ENCODE data around the gene TMEM219. TPM values are rescaled to one million over a fixed set of nuclear protein-coding genes. Genes with fewer than 3 reads are reported as not detected.

TMEM219 gene
- polyA plus RNA-seq, 1 of the 3 experiments (the other 2 are of a cell fraction), result 101 TPM

GRCh38 chr16:29940656-29941055, 21.2 kb upstream of the TMEM219 start:
- TF ChIP-seq RFX5 (IDR thresholded peaks at IDR 0.05; ENCODE audit: low read length) (no peak), YY1 (IDR thresholded peaks at IDR 0.05; ENCODE audit: low read depth) (no peak), RCOR1 (IDR thresholded peaks at IDR 0.05; ENCODE audit: low read length) (no peak), ELF1 (IDR thresholded peaks at IDR 0.05) (no peak), MEF2A (IDR thresholded peaks at IDR 0.05; ENCODE audit: borderline replicate concordance, low read depth) (no peak), NFIC (IDR thresholded peaks at IDR 0.05; ENCODE audit: borderline replicate concordance) (no peak), TEAD4 (IDR thresholded peaks at IDR 0.05; ENCODE audit: borderline replicate concordance, insufficient read depth) (no peak), RAD21 (IDR thresholded peaks at IDR 0.05; ENCODE audit: low read length) (no peak), JUND (IDR thresholded peaks at IDR 0.05) (no peak), RXRA (IDR thresholded peaks at IDR 0.05; ENCODE audit: borderline replicate concordance, low read depth) (no peak), GABPA (IDR thresholded peaks at IDR 0.05; ENCODE audit: low read depth) (no peak), CHD2 (IDR thresholded peaks at IDR 0.05; ENCODE audit: low read length, partially characterized antibody) (no peak), EP300 (IDR thresholded peaks at IDR 0.05; ENCODE audit: borderline replicate concordance in 1 of 2, low read depth in 1 of 2, low read length in 1 of 2) (no peak), NRF1 (IDR thresholded peaks at IDR 0.05; ENCODE audit: low read depth, low read length) (no peak), USF2 (IDR thresholded peaks at IDR 0.05; ENCODE audit: borderline replicate concordance, low read depth, low read length) (no peak), SIN3A (IDR thresholded peaks at IDR 0.05; ENCODE audit: borderline replicate concordance, low read depth, low read length) (no peak)
- TF ChIP-seq, protein P1, sequence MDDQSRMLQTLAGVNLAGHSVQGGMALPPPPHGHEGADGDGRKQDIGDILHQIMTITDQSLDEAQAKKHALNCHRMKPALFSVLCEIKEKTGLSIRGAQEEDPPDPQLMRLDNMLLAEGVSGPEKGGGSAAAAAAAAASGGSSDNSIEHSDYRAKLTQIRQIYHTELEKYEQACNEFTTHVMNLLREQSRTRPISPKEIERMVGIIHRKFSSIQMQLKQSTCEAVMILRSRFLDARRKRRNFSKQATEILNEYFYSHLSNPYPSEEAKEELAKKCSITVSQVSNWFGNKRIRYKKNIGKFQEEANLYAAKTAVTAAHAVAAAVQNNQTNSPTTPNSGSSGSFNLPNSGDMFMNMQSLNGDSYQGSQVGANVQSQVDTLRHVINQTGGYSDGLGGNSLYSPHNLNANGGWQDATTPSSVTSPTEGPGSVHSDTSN (IDR thresholded peaks at IDR 0.05), result no peak
- TF ChIP-seq, protein P2, sequence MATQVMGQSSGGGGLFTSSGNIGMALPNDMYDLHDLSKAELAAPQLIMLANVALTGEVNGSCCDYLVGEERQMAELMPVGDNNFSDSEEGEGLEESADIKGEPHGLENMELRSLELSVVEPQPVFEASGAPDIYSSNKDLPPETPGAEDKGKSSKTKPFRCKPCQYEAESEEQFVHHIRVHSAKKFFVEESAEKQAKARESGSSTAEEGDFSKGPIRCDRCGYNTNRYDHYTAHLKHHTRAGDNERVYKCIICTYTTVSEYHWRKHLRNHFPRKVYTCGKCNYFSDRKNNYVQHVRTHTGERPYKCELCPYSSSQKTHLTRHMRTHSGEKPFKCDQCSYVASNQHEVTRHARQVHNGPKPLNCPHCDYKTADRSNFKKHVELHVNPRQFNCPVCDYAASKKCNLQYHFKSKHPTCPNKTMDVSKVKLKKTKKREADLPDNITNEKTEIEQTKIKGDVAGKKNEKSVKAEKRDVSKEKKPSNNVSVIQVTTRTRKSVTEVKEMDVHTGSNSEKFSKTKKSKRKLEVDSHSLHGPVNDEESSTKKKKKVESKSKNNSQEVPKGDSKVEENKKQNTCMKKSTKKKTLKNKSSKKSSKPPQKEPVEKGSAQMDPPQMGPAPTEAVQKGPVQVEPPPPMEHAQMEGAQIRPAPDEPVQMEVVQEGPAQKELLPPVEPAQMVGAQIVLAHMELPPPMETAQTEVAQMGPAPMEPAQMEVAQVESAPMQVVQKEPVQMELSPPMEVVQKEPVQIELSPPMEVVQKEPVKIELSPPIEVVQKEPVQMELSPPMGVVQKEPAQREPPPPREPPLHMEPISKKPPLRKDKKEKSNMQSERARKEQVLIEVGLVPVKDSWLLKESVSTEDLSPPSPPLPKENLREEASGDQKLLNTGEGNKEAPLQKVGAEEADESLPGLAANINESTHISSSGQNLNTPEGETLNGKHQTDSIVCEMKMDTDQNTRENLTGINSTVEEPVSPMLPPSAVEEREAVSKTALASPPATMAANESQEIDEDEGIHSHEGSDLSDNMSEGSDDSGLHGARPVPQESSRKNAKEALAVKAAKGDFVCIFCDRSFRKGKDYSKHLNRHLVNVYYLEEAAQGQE (IDR thresholded peaks at IDR 0.05; ENCODE audit: low read depth, low read length), result no peak
- TF ChIP-seq, protein P3, sequence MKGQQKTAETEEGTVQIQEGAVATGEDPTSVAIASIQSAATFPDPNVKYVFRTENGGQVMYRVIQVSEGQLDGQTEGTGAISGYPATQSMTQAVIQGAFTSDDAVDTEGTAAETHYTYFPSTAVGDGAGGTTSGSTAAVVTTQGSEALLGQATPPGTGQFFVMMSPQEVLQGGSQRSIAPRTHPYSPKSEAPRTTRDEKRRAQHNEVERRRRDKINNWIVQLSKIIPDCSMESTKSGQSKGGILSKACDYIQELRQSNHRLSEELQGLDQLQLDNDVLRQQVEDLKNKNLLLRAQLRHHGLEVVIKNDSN (IDR thresholded peaks at IDR 0.05; ENCODE audit: borderline replicate concordance, low read depth), result no peak
- TF ChIP-seq, protein P4, sequence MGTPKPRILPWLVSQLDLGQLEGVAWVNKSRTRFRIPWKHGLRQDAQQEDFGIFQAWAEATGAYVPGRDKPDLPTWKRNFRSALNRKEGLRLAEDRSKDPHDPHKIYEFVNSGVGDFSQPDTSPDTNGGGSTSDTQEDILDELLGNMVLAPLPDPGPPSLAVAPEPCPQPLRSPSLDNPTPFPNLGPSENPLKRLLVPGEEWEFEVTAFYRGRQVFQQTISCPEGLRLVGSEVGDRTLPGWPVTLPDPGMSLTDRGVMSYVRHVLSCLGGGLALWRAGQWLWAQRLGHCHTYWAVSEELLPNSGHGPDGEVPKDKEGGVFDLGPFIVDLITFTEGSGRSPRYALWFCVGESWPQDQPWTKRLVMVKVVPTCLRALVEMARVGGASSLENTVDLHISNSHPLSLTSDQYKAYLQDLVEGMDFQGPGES (IDR thresholded peaks at IDR 0.05; ENCODE audit: low read depth, low read length), result no peak
- POLR2A ChIA-PET, result no interaction called here
- no peak overlapping the region for H3K27ac ChIP-seq (ENCODE audit: low read depth in 2 of 2, low read length in 1 of 2)
- H3K36me3 ChIP-seq (replicated peaks in 1 of 2; ENCODE audit: control insufficient read depth in 1 of 2, insufficient read depth in 2 of 2, low read length in 1 of 2), result no peaks in the 10 kb centered on the region
- no peaks in the 10 kb centered on the region for H4K20me1 ChIP-seq (ENCODE audit: insufficient read depth)
- no peak overlapping the region for H3K9ac ChIP-seq
- H3F3A ChIP-seq (replicated peaks; ENCODE audit: insufficient read depth), result peaks cover 19% of the 10 kb centered on the region
- H3K27me3 ChIP-seq (ENCODE audit: insufficient read depth), result no peaks in the 10 kb centered on the region
- no peak overlapping the region for H2AFZ ChIP-seq (ENCODE audit: low read depth)
- no peaks in the 10 kb centered on the region for H3K9me2 ChIP-seq
- CTCF ChIA-PET, result interaction anchor here (1.2 kb wide), 1 partner anchor 171 kb away, joined by 3 read pairs; no protein-coding TSS in a partner anchor
- WGBS (ENCODE audit: low lambda C conversion rate), result 86% methylated on average over 4 of the region's 4 CpGs
- H3K9me3 ChIP-seq, result no peaks in the 10 kb centered on the region
- H3K4me2 ChIP-seq, result no peak overlapping the region
- no peak for DNase-seq
- H3K4me3 ChIP-seq (ENCODE audit: low read depth in 2 of 2, low read length in 1 of 2), result no peak overlapping the region
- no peaks in the 10 kb centered on the region for H3K79me2 ChIP-seq (ENCODE audit: insufficient read depth)
- H3K4me1 ChIP-seq (ENCODE audit: control insufficient read depth in 1 of 2, insufficient read depth in 2 of 2, low read depth in 1 of 2, low read length in 1 of 2), result peaks cover 2 to 10% of the 10 kb centered on the region in 2 experiments; a peak in 1 of 4 replicates

All from SK-N-SH (cell line).